Measurements from ENCODE around the gene ZNF550. TPM values are rescaled to one million over a fixed set of nuclear protein-coding genes. Genes with fewer than 3 reads are reported as not detected.
A peak's percentile ranks its signal among the peaks of the same experiment; 100 is the strongest.

Gene ZNF550
- total RNA-seq, 1 experiment from 2014 or later: 3.1 TPM

DNA sequence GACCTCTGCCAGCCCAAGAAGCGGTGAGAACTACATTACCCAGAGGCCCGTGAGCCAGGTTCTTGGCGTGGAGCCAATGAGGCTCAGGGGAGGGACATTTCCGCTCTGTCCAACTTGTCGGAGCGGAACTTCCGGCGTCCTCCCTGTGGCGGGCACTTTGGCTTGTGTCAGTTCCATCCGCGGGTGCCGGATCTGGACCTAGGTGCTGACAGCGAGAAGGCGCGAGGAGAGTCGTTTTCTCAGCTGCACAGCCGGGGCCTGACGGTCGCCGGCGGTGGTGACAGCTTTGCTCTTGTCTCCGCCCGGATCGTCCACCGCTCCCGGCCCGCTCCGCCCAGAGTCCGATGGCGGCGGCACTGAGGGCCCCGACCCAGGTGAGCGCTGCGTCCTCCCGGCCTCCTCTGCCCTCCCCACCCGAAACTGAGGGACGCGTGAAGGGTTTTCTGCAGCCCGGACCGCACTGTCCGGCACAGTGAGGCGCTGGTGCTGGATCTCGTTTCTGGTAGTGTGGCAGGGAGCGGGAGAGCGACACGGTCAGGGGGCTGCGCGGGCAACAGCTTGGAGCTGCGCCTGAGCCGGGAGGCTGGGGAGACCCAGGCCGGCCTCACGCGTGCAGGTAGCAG is 40.2 kb upstream of the ZNF550 start, which contains the start of gene ZNF530:
Gene ZNF530, plus strand, starts transcription at position 125 of the 623 bp plus-strand sequence. CDS start 4,461 bp downstream, outside the sequence.
- H3K9me3 ChIP-seq (ENCODE audit: control insufficient read depth in 1 of 2, insufficient read depth in 1 of 2, low read depth in 1 of 2, low read length in 2 of 2): peaks cover 0 to 12% of the 10 kb centered on the region in 2 experiments; a peak in 1 of 4 replicates
- no TSS peak for BruUV-seq (replicated peaks)
- POLR2A ChIA-PET: no interaction called here
- peak within 1 kb of the TSS; percentile 73 to 74 for H3K4me3 ChIP-seq (replicated peaks in 1 of 2; ENCODE audit: low read depth in 1 of 2, low read length in 2 of 2)
- no peaks in the 10 kb centered on the region for H3K36me3 ChIP-seq (ENCODE audit: control insufficient read depth in 1 of 2, insufficient read depth in 2 of 2, low read length in 2 of 2)
- peak within 1 kb of the TSS; percentile 82 for H3K4me2 ChIP-seq (ENCODE audit: low read length)
- RAD21 ChIA-PET (ENCODE audit: low non-redundant PET in 1 of 2, low total read pairs in 2 of 2, uncharacterized antibody in 2 of 2, unreplicated experiment in 2 of 2): no interaction called here
- peaks cover 2 to 6% of the 10 kb centered on the region in 2 experiments; a peak in 1 of 4 replicates for H3K4me1 ChIP-seq (ENCODE audit: control insufficient read depth in 1 of 2, insufficient read depth in 2 of 2, low read length in 2 of 2)
- CTCF ChIA-PET: no interaction called here
- H3K9me2 ChIP-seq (ENCODE audit: insufficient read depth): no peaks in the 10 kb centered on the region
- intact Hi-C loops (cut with micrococcal nuclease): loop anchor here (1.0 kb wide), 1 partner anchor 21 kb away; no protein-coding TSS in a partner anchor
- no peaks in the 10 kb centered on the region for H4K20me1 ChIP-seq (ENCODE audit: insufficient read depth)
- peak; percentile 97 for ATAC-seq
- H3K27ac ChIP-seq (ENCODE audit: low read depth, low read length): no peak within 1 kb of the TSS
- H3K9ac ChIP-seq (ENCODE audit: low read length): peak within 1 kb of the TSS; percentile 34; the same call in 1 of the 2 replicates
- no peaks in the 10 kb centered on the region for H3K27me3 ChIP-seq (ENCODE audit: insufficient read depth, low read length)
- DNase-seq (ENCODE audit: low read depth, low spot score): peak; percentile 88
- no peaks in the 10 kb centered on the region for H3K79me2 ChIP-seq (ENCODE audit: insufficient read depth, low read length)
- H2AFZ ChIP-seq (ENCODE audit: low read depth, low read length, poor library complexity, severe bottlenecking): peak within 1 kb of the TSS; percentile 29
- TF ChIP-seq CEBPB (IDR thresholded peaks at IDR 0.05; ENCODE audit: low read depth) (no peak), EZH2 (IDR thresholded peaks at IDR 0.05) (no peak), ZNF274 (IDR thresholded peaks at IDR 0.05; ENCODE audit: low read depth, low read length) (no peak), ZFX (IDR thresholded peaks at IDR 0.05) (no peak), CBX3 (IDR thresholded peaks at IDR 0.05; ENCODE audit: low read depth) (no peak), TCF7L2 (IDR thresholded peaks at IDR 0.05; ENCODE audit: borderline replicate concordance, extremely low read depth, insufficient read depth, insufficient read length) (no peak), POLR2AphosphoS5 (IDR thresholded peaks at IDR 0.05; ENCODE audit: low read depth, low read length) (peak; percentile 65), REST (IDR thresholded peaks at IDR 0.05; ENCODE audit: low read depth) (no peak), RAD21 (IDR thresholded peaks at IDR 0.05; ENCODE audit: low read depth) (no peak), POLR2A (IDR thresholded peaks at IDR 0.05; ENCODE audit: borderline replicate concordance, extremely low read depth, insufficient read depth, insufficient read length) (no peak), ELF1 (IDR thresholded peaks at IDR 0.05; ENCODE audit: borderline replicate concordance, low read depth) (0 out of 2 replicates have a peak, but pooled peaks have one; percentile 37), JUND (IDR thresholded peaks at IDR 0.05) (no peak), SIN3A (IDR thresholded peaks at IDR 0.05; ENCODE audit: low read depth) (no peak), SRF (IDR thresholded peaks at IDR 0.05; ENCODE audit: low read depth) (no peak), EGR1 (IDR thresholded peaks at IDR 0.05; ENCODE audit: low read depth) (no peak), FOSL1 (IDR thresholded peaks at IDR 0.05; ENCODE audit: low read depth) (no peak), SP1 (IDR thresholded peaks at IDR 0.05; ENCODE audit: low read depth) (peak; percentile 51; the same call in 1 of the 2 replicates), YY1 (IDR thresholded peaks at IDR 0.05; ENCODE audit: extremely low read depth, insufficient replicate concordance, low read depth, low read length) (peak; percentile 17), ZBTB33 (IDR thresholded peaks at IDR 0.05; ENCODE audit: extremely low read depth, insufficient replicate concordance, low read length) (no peak)
- TF ChIP-seq, protein P1, sequence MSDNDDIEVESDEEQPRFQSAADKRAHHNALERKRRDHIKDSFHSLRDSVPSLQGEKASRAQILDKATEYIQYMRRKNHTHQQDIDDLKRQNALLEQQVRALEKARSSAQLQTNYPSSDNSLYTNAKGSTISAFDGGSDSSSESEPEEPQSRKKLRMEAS (IDR thresholded peaks at IDR 0.05): 0 out of 2 replicates have a peak, but pooled peaks have one; percentile 18
- TF ChIP-seq, protein P2, sequence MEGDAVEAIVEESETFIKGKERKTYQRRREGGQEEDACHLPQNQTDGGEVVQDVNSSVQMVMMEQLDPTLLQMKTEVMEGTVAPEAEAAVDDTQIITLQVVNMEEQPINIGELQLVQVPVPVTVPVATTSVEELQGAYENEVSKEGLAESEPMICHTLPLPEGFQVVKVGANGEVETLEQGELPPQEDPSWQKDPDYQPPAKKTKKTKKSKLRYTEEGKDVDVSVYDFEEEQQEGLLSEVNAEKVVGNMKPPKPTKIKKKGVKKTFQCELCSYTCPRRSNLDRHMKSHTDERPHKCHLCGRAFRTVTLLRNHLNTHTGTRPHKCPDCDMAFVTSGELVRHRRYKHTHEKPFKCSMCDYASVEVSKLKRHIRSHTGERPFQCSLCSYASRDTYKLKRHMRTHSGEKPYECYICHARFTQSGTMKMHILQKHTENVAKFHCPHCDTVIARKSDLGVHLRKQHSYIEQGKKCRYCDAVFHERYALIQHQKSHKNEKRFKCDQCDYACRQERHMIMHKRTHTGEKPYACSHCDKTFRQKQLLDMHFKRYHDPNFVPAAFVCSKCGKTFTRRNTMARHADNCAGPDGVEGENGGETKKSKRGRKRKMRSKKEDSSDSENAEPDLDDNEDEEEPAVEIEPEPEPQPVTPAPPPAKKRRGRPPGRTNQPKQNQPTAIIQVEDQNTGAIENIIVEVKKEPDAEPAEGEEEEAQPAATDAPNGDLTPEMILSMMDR (IDR thresholded peaks at IDR 0.05 in 2 of 3, conservative IDR thresholded peaks at IDR 0.05 in 1 of 3; ENCODE audit: borderline replicate concordance in 1 of 3, insufficient read depth in 1 of 3, low read depth in 2 of 3, low read length in 2 of 3): no peak

All from HCT116 (cell line).